RWPE2 (cell line): ENCODE results near the gene FGF19.

Experiments
- ATAC-seq: fragments of 200-7000 bp; cut with Tn5 transposase; 3 replicates; pipeline ENCODE4 v1.9.1; 2021; ENCODE audit warnings: low read depth
- DNase-seq: peaks from one replicate; pipeline ENCODE4 v3.0.0-alpha.2; 2020; ENCODE audit warnings: low spot score
- H3K27ac ChIP-seq: fragments of 450-650 bp; 2 replicates; pipeline ENCODE4 v1.5.1; 2017; ENCODE audit warnings: mild to moderate bottlenecking; ENCODE audit not compliant: poor library complexity, severe bottlenecking
- H3K27me3 ChIP-seq: fragments of 250-450 bp; sonication (Bioruptor Pico); 2 replicates; pipeline ENCODE4 v1.5.1; 2021; ENCODE audit warnings: mild to moderate bottlenecking, moderate library complexity; ENCODE audit not compliant: insufficient read depth, poor library complexity, severe bottlenecking
- H3K36me3 ChIP-seq: fragments of 250-450 bp; sonication (Bioruptor Pico); 2 replicates; pipeline ENCODE4 v1.5.1; 2020; ENCODE audit warnings: low read depth, mild to moderate bottlenecking, moderate library complexity
- H3K4me1 ChIP-seq: fragments of 250-450 bp; sonication (Bioruptor Pico); 2 replicates; pipeline ENCODE4 v1.5.1; 2021; ENCODE audit warnings: mild to moderate bottlenecking, moderate library complexity; ENCODE audit not compliant: insufficient read depth, poor library complexity, severe bottlenecking
- H3K4me3 ChIP-seq: fragments of 250-450 bp; sonication (Bioruptor Pico); 2 replicates; pipeline ENCODE4 v1.5.1; 2021; ENCODE audit warnings: mild to moderate bottlenecking, moderate library complexity; ENCODE audit not compliant: severe bottlenecking
- H3K9me3 ChIP-seq: fragments of 250-450 bp; sonication (Bioruptor Pico); 2 replicates; pipeline ENCODE4 v1.5.1; 2021; ENCODE audit warnings: mild to moderate bottlenecking, moderate library complexity; ENCODE audit not compliant: severe bottlenecking
- TF ChIP-seq, protein P1 (sequence below): fragments of 450-650 bp; IDR thresholded peaks from one replicate; pipeline ENCODE4 v1.5.1; 2017; ENCODE audit warnings: mild to moderate bottlenecking, moderate library complexity; ENCODE audit not compliant: poor library complexity, severe bottlenecking

The FGF19 gene

DNA sequence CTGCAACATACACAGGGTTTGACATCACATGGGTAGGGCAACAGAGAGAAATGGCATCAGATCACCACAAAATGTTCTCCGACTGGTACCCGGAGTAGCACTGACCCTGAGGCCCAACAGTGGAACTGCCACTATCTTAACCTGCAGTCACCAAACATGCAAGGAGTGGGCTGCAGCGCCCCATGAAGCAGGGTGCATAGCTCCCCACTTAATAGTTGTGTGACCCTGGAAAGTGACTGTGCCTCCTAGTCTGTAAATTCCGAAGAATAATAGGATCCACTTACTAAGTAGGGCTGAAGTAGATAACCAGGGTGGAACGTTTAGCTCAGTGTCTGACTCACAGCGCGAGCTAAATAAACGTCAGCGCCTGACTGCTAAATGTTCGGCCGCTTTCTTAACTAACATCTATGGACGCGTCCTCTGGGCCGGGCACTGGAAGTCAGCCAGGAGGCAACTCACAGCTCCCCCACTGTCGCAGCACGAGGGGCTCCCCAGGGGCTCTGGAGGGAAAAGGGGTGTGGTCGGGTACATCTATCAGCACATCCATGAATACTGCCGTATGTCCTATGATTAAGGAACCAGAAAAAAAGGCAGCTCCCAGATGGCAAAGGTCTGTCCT is 29.4 kb downstream of the FGF19 start:
- ATAC-seq (peak; percentile 37; the same call in 1 of the 3 replicates), DNase-seq (no peak)
- Histone ChIP-seq H3K4me3 (peak overlapping the region; percentile 73), H3K27me3 (no peaks in the 10 kb centered on the region), H3K27ac (peak overlapping the region; percentile 52), H3K36me3 (peaks cover 32% of the 10 kb centered on the region), H3K9me3 (no peaks in the 10 kb centered on the region), H3K4me1 (no peaks in the 10 kb centered on the region)
- TF ChIP-seq, protein P1, sequence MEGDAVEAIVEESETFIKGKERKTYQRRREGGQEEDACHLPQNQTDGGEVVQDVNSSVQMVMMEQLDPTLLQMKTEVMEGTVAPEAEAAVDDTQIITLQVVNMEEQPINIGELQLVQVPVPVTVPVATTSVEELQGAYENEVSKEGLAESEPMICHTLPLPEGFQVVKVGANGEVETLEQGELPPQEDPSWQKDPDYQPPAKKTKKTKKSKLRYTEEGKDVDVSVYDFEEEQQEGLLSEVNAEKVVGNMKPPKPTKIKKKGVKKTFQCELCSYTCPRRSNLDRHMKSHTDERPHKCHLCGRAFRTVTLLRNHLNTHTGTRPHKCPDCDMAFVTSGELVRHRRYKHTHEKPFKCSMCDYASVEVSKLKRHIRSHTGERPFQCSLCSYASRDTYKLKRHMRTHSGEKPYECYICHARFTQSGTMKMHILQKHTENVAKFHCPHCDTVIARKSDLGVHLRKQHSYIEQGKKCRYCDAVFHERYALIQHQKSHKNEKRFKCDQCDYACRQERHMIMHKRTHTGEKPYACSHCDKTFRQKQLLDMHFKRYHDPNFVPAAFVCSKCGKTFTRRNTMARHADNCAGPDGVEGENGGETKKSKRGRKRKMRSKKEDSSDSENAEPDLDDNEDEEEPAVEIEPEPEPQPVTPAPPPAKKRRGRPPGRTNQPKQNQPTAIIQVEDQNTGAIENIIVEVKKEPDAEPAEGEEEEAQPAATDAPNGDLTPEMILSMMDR = no peak

GRCh38 chr11:69671734-69672465 is 31.9 kb downstream of the FGF19 start:
- no peaks in the 10 kb centered on the region for H3K27me3 ChIP-seq
- no peaks in the 10 kb centered on the region for H3K9me3 ChIP-seq
- no peaks in the 10 kb centered on the region for H3K4me1 ChIP-seq
- H3K27ac ChIP-seq = no peak overlapping the region
- peaks cover 35% of the 10 kb centered on the region for H3K36me3 ChIP-seq
- ATAC-seq = no peak
- no peak overlapping the region for H3K4me3 ChIP-seq
- DNase-seq = no peak
- TF ChIP-seq, protein P1 = no peak

- TF ChIP-seq, protein P1 = peak; percentile 95
- Histone ChIP-seq H3K4me3 (no peak overlapping the region), H3K27ac (no peak overlapping the region), H3K9me3 (no peaks in the 10 kb centered on the region), H3K27me3 (no peaks in the 10 kb centered on the region), H3K4me1 (no peaks in the 10 kb centered on the region), H3K36me3 (peaks cover 37% of the 10 kb centered on the region)
- DNase-seq (peak; percentile 55), ATAC-seq (peak; percentile 64)
Measured at GRCh38 chr11:69670158-69670845, 33.5 kb downstream of the FGF19 start.

- no peak for DNase-seq
- H3K9me3 ChIP-seq = no peaks in the 10 kb centered on the region
- H3K4me3 ChIP-seq = no peak overlapping the region
- peaks cover 40% of the 10 kb centered on the region for H3K36me3 ChIP-seq
- H3K27ac ChIP-seq = no peak overlapping the region
- ATAC-seq = no peak
- H3K27me3 ChIP-seq = no peaks in the 10 kb centered on the region
- no peaks in the 10 kb centered on the region for H3K4me1 ChIP-seq
- TF ChIP-seq, protein P1 = no peak
Measured at GRCh38 chr11:69669486-69669885, 34.3 kb downstream of the FGF19 start.
